ENCODE data around the gene MATN4.

DNA sequence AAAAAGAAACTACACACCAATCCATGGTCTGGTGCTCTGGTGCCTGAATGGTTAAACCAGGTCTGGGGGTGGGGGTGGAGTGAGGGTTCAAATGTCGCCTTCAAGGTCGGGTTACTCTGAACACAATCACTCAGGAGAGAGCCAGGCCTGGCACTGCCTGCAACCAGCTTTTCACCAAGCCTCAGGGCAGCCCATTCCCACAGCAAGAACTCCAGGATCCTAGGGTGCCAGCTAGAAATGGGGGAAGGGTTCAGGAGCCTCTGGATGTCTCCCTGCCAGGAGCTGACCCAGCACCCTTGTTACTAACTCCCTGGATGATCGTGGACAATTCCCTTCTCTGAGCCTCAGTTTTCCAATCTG, 33.5 kb upstream of the MATN4 start:
- TF ChIP-seq, protein P1, sequence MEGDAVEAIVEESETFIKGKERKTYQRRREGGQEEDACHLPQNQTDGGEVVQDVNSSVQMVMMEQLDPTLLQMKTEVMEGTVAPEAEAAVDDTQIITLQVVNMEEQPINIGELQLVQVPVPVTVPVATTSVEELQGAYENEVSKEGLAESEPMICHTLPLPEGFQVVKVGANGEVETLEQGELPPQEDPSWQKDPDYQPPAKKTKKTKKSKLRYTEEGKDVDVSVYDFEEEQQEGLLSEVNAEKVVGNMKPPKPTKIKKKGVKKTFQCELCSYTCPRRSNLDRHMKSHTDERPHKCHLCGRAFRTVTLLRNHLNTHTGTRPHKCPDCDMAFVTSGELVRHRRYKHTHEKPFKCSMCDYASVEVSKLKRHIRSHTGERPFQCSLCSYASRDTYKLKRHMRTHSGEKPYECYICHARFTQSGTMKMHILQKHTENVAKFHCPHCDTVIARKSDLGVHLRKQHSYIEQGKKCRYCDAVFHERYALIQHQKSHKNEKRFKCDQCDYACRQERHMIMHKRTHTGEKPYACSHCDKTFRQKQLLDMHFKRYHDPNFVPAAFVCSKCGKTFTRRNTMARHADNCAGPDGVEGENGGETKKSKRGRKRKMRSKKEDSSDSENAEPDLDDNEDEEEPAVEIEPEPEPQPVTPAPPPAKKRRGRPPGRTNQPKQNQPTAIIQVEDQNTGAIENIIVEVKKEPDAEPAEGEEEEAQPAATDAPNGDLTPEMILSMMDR (IDR thresholded peaks at IDR 0.05; ENCODE audit: poor library complexity, severe bottlenecking): no peak
- TF ChIP-seq, protein P2, sequence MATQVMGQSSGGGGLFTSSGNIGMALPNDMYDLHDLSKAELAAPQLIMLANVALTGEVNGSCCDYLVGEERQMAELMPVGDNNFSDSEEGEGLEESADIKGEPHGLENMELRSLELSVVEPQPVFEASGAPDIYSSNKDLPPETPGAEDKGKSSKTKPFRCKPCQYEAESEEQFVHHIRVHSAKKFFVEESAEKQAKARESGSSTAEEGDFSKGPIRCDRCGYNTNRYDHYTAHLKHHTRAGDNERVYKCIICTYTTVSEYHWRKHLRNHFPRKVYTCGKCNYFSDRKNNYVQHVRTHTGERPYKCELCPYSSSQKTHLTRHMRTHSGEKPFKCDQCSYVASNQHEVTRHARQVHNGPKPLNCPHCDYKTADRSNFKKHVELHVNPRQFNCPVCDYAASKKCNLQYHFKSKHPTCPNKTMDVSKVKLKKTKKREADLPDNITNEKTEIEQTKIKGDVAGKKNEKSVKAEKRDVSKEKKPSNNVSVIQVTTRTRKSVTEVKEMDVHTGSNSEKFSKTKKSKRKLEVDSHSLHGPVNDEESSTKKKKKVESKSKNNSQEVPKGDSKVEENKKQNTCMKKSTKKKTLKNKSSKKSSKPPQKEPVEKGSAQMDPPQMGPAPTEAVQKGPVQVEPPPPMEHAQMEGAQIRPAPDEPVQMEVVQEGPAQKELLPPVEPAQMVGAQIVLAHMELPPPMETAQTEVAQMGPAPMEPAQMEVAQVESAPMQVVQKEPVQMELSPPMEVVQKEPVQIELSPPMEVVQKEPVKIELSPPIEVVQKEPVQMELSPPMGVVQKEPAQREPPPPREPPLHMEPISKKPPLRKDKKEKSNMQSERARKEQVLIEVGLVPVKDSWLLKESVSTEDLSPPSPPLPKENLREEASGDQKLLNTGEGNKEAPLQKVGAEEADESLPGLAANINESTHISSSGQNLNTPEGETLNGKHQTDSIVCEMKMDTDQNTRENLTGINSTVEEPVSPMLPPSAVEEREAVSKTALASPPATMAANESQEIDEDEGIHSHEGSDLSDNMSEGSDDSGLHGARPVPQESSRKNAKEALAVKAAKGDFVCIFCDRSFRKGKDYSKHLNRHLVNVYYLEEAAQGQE (IDR thresholded peaks at IDR 0.05; ENCODE audit: borderline replicate concordance): no peak
- no peak for TF ChIP-seq EZH2 (IDR thresholded peaks at IDR 0.05; ENCODE audit: borderline replicate concordance, insufficient read depth, low read length, poor library complexity, severe bottlenecking)
- TF ChIP-seq SMC3 (conservative IDR thresholded peaks at IDR 0.05; ENCODE audit: poor library complexity): no peak
